Activated T-cell treated with anti-CD3 and anti-CD28 coated beads for 1 hour (primary cell): ENCODE data around the gene DCUN1D1.

Experiments used
- DNase-seq: peaks from one replicate; pipeline ENCODE4 v3.0.0-alpha.2; 2020; ENCODE audit warnings: low read depth

The DCUN1D1 gene

DNA sequence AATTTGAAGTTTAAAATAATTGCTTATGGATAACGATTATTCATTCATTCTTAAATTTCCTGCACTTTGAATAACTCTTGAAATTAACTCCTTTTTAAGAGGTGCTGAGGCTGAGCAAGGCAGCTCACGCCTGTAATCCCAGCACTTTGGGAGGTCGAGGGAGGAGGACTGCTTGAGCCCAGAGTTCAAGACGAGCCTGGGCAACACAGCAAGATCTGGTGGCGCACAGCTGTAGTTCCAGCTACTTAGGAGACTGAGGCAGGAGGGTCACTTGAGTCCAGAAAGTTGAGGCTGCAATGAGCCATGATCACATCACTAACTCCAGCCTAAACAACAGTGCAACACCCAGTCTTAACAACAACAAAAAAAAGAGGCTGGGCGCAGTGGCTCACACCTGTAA, 8.0 kb downstream of the DCUN1D1 start:
- no peak for DNase-seq

- DNase-seq, result no peak
Measured at GRCh38 chr3:182971637-182972036, 8.7 kb downstream of the DCUN1D1 start.

GRCh38 chr3:182970811-182971418, 9.4 kb downstream of the DCUN1D1 start:
- DNase-seq, result no peak

DNA sequence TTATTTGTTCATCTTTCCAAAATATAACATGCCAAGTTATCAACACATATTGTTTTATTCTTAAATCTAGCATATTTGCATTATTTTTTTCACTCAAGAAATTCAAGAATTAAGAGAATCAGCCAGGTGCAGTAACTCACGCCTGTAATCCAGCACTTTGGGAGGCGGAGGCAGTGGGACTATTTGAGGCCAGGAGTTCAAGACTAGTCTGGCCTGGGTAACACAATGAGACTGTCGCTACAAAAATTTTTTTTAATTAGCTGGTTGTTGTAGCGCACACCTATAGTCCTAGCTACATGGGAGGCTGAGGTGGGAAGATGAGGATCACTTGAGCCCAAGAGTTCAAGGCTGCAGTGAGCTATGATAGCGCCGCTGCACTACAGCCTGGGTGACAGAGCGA, 10.5 kb downstream of the DCUN1D1 start:
- no peak for DNase-seq

DNA sequence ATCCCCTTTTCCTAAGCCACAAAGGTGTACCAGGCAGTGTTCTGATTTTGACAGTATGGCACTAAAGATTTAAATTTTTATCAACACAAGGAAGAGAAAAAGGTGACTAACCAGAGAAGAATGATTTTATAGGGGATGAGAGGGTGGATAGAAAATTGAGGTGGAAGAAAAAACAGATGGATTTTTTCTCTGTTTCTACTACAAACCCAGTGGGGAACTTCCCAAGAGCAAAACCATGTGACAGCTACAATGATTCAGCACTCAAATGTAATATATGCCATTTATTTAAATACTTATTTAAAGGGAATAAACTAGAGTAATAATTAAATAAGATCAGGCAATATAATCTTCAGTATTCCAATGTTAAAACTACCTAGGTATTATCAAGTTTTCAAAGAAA, 11.1 kb downstream of the DCUN1D1 start:
- DNase-seq, result no peak

GRCh38 chr3:182967218-182968204, 12.8 kb downstream of the DCUN1D1 start:
- no peak for DNase-seq

DNA sequence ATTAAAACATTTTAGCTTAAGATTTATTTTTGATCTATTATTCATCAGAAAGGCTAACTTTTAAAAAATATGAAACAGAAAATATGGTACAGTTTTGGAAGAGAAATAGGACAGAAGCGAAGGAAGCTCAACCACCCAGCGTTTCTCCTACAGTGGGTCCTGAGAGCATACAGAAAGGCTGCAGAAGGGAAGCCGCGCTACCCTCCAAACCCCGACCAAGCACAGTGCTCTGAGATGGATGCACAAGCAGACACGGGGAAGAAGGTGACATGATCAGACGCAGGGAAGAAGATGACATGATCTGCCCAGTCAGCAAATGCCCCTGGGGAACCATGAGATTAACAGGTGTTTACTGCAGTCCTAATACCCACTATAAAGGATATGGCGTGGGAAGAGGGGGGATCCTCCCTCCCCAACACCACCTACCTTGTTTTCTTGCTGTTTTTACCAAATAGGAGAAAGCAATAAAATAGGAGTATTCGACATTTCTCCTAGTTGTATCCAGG, 14.4 kb downstream of the DCUN1D1 start:
- DNase-seq, result no peak

GRCh38 chr3:182964179-182964578, 16.2 kb downstream of the DCUN1D1 start:
- no peak for DNase-seq

- DNase-seq, result no peak
Measured at GRCh38 chr3:182962166-182962565, 18.2 kb downstream of the DCUN1D1 start.

DNA sequence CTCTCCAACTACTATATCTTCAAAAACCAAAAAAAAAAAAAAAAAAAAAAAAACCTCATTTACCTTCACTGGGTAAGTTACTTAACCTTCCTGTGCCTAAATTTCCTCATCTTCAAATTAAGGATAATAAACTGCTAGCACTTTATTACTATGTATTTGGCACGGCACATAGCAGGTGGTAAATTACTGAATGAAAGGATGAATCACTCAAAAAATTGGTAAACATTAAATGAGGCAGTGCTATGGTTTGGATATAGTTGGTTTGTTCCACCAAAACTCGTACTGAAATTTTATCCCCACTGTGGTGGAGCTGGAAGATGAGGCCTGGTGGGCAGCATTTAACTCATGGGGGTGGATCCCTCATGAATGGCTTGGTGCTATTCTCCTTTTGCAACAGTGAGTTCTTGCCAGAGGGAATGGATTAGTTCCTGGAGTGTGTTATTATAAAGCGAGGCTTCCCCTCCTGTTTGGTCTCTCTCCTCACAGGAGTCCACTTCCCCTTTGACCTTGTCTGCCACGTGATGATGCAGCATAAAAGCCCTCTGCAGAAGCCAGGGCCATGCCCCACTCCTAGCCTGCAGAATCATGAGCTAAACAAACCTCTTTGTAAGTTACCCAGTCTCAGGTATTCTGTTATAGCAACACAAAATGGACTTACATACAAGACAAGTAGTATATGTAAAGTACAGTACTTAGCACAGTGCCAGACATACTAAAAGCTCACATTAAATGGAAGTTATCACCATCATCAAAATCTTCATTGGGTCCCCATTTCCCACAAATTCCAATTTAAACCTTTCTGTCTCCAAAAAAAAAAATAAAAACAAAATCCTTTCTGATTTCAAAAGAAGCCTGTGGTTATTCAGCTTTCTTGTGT, 20.6 kb downstream of the DCUN1D1 start:
- no peak for DNase-seq

DNA sequence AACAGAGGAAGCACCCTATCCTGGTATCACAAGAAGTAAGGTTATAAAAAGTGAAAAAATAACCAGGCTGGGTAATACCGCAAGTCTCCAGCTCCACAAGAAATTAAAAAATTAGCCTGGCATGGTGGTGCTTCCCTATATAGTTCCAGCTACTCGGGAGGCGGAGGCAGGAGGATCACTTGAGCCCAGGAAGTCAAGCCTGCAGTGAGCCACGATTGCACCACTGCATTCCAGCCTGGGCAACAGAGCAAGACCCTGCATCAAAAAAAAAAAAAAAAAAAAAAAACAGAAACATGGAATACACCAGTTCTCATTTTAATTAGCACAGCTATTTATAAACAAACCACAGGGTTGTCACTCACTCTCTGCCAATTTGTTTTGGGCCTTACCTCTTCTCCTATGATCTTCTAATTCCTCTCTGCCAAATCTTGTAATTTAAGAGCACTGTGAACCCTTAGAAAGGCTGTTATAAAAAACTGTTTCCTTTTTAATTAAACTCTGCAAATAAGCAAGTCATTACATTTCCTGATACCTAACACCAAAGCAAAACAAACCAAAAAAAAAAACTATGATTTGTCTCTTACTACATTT, 22.6 kb downstream of the DCUN1D1 start:
- DNase-seq, result no peak

DNA sequence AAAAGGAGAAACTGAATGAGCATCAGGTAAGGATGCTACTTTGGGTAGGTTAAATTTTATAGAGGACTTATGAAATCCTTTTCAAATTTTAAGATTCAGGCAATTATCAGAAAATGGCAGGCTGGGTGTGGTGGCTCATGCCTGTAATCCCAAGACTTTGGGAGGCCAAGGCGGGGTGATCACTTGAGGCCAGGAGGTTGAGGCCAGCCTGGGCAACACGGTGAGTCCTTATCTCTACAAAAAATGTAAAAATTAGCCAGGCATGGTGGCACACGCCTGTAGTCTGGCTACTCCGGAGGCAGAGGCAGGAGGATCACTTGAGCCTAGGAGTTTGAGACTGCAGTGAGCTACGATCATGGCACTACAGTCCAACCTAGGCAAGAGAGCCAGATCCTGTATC, 23.1 kb downstream of the DCUN1D1 start:
- no peak for DNase-seq

- DNase-seq, result no peak
Measured at GRCh38 chr3:182954553-182955235, 25.6 kb downstream of the DCUN1D1 start.

DNA sequence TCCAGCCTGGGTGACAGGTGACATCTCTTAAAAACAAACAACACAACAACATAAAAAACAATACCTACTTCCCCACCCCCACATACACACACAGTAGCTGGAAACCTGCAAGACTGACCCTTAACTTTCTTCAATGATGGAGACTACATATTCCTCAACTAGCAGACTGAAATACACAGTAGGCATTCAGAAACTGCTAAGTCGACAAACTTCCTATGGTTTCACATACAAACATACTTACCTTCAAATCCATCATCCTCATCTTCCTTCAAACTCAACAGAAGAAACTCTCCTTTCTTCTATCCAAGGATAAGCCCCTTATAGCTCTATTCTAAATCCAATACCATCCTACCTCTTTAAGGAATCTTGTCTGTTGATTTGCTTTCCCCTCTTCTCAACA, 30.6 kb downstream of the DCUN1D1 start:
- DNase-seq, result no peak

- no peak for DNase-seq
Measured at GRCh38 chr3:182948305-182948704, 32.0 kb downstream of the DCUN1D1 start.

- DNase-seq, result no peak
Measured at GRCh38 chr3:182947888-182948287, 32.5 kb downstream of the DCUN1D1 start.

DNA sequence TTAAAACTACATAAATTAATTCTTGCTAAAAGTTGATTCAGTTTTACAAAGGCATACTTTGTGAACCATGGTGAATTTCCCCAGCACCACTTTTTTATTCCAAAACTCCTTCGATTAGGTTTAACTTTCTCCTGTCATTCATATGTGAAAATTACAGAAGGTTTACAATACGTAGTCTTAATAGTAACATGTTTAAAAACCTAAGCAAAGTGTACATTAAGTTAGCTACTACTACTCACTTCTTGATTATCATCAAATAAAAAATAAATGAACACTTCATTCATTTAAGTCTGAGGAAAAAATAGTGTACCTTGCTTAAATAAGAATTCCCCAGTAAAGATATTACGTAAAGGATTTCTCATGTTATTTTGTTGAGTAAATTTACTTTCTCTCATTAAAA, 38.6 kb downstream of the DCUN1D1 start:
- DNase-seq, result no peak

DNA sequence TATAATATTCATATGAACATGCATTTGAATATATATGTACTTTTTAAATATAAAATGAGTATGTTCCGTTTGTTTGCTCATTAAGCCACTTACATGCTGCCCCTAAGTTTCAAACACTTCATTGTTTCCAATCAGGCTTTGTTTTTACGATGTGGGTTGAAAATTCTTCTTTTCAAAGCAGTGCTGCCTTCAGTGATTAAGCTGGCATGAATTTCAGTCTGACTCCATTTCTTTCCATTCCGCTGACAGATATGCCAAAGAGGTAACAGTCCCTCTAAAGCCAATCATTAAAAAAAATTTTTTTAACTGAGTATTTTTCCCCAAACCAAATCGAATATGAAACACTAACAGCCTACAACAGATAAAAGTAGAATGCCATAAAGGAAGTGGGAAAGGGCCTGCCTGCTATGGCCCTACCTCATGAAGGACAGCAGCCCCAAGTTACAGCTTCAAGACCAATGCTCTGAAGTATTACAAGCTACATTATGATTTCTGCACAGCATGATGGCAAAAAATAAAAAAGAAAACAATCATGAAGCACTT, 40.0 kb downstream of the DCUN1D1 start:
- no peak for DNase-seq

- DNase-seq, result no peak
Measured at GRCh38 chr3:182937293-182938051, 42.9 kb downstream of the DCUN1D1 start.

- DNase-seq, result no peak
Measured at GRCh38 chr3:182936918-182937285, 43.4 kb downstream of the DCUN1D1 start.
